Measurements from ENCODE around the gene ZC3H8. TPM values are rescaled to one million over a fixed set of nuclear protein-coding genes. Genes with fewer than 3 reads are reported as not detected.

ZC3H8 gene
- total RNA-seq, 1 donor = 7.6 TPM

DNA sequence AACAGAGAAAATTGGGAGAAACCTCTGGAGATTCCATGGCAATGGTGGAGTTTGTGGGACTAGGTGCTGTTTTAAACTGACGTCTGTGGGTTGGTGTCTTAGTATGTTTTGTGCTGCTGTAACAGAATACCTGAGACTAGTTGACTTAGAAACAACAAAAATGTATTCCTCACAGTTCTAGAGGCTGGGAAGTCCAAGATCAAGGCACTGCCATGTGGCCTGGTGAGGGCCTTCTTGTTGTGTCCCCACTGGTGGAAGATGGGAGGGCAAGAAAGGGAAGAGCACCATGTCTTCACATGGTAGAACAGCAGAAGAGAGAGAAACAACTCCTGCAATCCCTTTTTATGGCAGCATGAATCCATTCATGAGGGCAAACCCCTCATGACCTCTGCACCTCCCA lies 13.7 kb upstream of the ZC3H8 start:
- DNase-seq (ENCODE audit: insufficient read length, low spot score, missing footprints) = no peak
- H3K36me3 ChIP-seq (ENCODE audit: insufficient read depth, low read length) = no peaks in the 10 kb centered on the region
- no peak overlapping the region for H3K27ac ChIP-seq (ENCODE audit: low read depth, low read length)
- no peaks in the 10 kb centered on the region for H4K20me1 ChIP-seq (ENCODE audit: insufficient read depth, low read length)
- no peaks in the 10 kb centered on the region for H3K27me3 ChIP-seq (ENCODE audit: insufficient read depth, low read length)
- H2AFZ ChIP-seq (ENCODE audit: low read length) = no peak overlapping the region
- H3K4me2 ChIP-seq (ENCODE audit: insufficient read depth, low read length) = no peak overlapping the region
- H3K79me2 ChIP-seq (ENCODE audit: insufficient read depth, low read length) = no peaks in the 10 kb centered on the region
- no peaks in the 10 kb centered on the region for H3K9me3 ChIP-seq (ENCODE audit: low read depth, low read length)
- H3K4me3 ChIP-seq (ENCODE audit: insufficient read depth, low read length) = no peak overlapping the region
- TF ChIP-seq, protein P1, sequence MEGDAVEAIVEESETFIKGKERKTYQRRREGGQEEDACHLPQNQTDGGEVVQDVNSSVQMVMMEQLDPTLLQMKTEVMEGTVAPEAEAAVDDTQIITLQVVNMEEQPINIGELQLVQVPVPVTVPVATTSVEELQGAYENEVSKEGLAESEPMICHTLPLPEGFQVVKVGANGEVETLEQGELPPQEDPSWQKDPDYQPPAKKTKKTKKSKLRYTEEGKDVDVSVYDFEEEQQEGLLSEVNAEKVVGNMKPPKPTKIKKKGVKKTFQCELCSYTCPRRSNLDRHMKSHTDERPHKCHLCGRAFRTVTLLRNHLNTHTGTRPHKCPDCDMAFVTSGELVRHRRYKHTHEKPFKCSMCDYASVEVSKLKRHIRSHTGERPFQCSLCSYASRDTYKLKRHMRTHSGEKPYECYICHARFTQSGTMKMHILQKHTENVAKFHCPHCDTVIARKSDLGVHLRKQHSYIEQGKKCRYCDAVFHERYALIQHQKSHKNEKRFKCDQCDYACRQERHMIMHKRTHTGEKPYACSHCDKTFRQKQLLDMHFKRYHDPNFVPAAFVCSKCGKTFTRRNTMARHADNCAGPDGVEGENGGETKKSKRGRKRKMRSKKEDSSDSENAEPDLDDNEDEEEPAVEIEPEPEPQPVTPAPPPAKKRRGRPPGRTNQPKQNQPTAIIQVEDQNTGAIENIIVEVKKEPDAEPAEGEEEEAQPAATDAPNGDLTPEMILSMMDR (IDR thresholded peaks at IDR 0.05; ENCODE audit: extremely low read depth, low read depth, low read length) = no peak
- H3K4me1 ChIP-seq (ENCODE audit: insufficient read depth, low read length) = no peaks in the 10 kb centered on the region

GRCh38 chr2:112262876-112263275 lies 8.0 kb upstream of the ZC3H8 start:
- Histone ChIP-seq H3K4me3 (ENCODE audit: insufficient read depth, low read length) (no peak overlapping the region), H3K27ac (ENCODE audit: low read depth, low read length) (no peak overlapping the region), H3K9me3 (ENCODE audit: low read depth, low read length) (no peaks in the 10 kb centered on the region), H3K4me2 (ENCODE audit: insufficient read depth, low read length) (no peak overlapping the region), H3K36me3 (ENCODE audit: insufficient read depth, low read length) (no peaks in the 10 kb centered on the region), H3K79me2 (ENCODE audit: insufficient read depth, low read length) (no peaks in the 10 kb centered on the region), H2AFZ (ENCODE audit: low read length) (no peak overlapping the region), H4K20me1 (ENCODE audit: insufficient read depth, low read length) (no peaks in the 10 kb centered on the region), H3K4me1 (ENCODE audit: insufficient read depth, low read length) (peaks cover 5% of the 10 kb centered on the region), H3K27me3 (ENCODE audit: insufficient read depth, low read length) (no peaks in the 10 kb centered on the region)
- TF ChIP-seq, protein P1 (IDR thresholded peaks at IDR 0.05; ENCODE audit: extremely low read depth, low read depth, low read length) = no peak
- no peak for DNase-seq (ENCODE audit: insufficient read length, low spot score, missing footprints)

DNA sequence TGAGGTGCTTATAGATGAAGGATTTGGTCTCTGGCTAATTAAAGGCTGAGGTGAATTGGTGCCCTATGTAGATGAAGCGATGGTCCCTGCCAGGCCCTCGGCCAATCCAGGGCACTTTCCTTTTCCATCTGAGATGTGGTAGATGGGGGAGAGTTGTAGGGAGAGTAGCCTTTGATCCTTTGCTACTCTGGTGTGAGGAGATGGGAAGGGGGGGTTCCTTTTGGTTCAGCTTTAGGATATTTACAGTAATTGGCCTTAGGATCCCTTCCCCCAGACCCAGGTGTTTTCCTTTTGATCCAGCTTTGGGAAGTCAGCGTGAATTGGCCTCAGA lies 5.4 kb upstream of the ZC3H8 start:
- Histone ChIP-seq H3K4me2 (ENCODE audit: insufficient read depth, low read length) (no peak overlapping the region), H3K4me3 (ENCODE audit: insufficient read depth, low read length) (no peak overlapping the region), H3K36me3 (ENCODE audit: insufficient read depth, low read length) (no peaks in the 10 kb centered on the region), H3K27ac (ENCODE audit: low read depth, low read length) (no peak overlapping the region), H3K79me2 (ENCODE audit: insufficient read depth, low read length) (no peaks in the 10 kb centered on the region), H3K27me3 (ENCODE audit: insufficient read depth, low read length) (no peaks in the 10 kb centered on the region), H3K4me1 (ENCODE audit: insufficient read depth, low read length) (peaks cover 5% of the 10 kb centered on the region), H4K20me1 (ENCODE audit: insufficient read depth, low read length) (no peaks in the 10 kb centered on the region), H3K9me3 (ENCODE audit: low read depth, low read length) (no peaks in the 10 kb centered on the region), H2AFZ (ENCODE audit: low read length) (peak overlapping the region; percentile 94)
- no peak for DNase-seq (ENCODE audit: insufficient read length, low spot score, missing footprints)
- TF ChIP-seq, protein P1 (IDR thresholded peaks at IDR 0.05; ENCODE audit: extremely low read depth, low read depth, low read length) = no peak

- H3K36me3 ChIP-seq (ENCODE audit: insufficient read depth, low read length) = no peaks in the 10 kb centered on the region
- DNase-seq (ENCODE audit: insufficient read length, low spot score, missing footprints) = peak; percentile 73
- peak overlapping the region; percentile 94 for H2AFZ ChIP-seq (ENCODE audit: low read length)
- no peaks in the 10 kb centered on the region for H3K27me3 ChIP-seq (ENCODE audit: insufficient read depth, low read length)
- H3K79me2 ChIP-seq (ENCODE audit: insufficient read depth, low read length) = peaks cover under 1% of the 10 kb centered on the region
- H3K4me2 ChIP-seq (ENCODE audit: insufficient read depth, low read length) = peak overlapping the region; percentile 88
- H3K4me3 ChIP-seq (ENCODE audit: insufficient read depth, low read length) = peak overlapping the region; percentile 53
- H3K4me1 ChIP-seq (ENCODE audit: insufficient read depth, low read length) = peaks cover 5% of the 10 kb centered on the region
- H4K20me1 ChIP-seq (ENCODE audit: insufficient read depth, low read length) = no peaks in the 10 kb centered on the region
- no peak overlapping the region for H3K27ac ChIP-seq (ENCODE audit: low read depth, low read length)
- TF ChIP-seq, protein P1 (IDR thresholded peaks at IDR 0.05; ENCODE audit: extremely low read depth, low read depth, low read length) = peak; percentile 100
- no peaks in the 10 kb centered on the region for H3K9me3 ChIP-seq (ENCODE audit: low read depth, low read length)
Measured at GRCh38 chr2:112259509-112260294, 4.9 kb upstream of the ZC3H8 start.
